H1 (cell line): Measurements from ENCODE around the gene PPIF. TPM values are rescaled to one million over a fixed set of nuclear protein-coding genes. Genes with fewer than 3 reads are reported as not detected.

ENCODE experiments used
- ATF2 ChIP-seq: IDR thresholded peaks from 2 replicates; pipeline ENCODE4 v1.6.1; 2012; ENCODE audit warnings: low read length, inconsistent platforms
- KDM5A ChIP-seq: fragments of 200-600 bp; IDR thresholded peaks from 2 replicates; pipeline ENCODE4 v1.7.1; 2012; ENCODE audit warnings: mild to moderate bottlenecking, low read length, inconsistent platforms, mixed read lengths
- polyA plus RNA-seq, 7 experiments: library from polyadenylated mRNA; depleted of rRNA in 3 of 7; stranded (reverse) in 5 of 7; unstranded in 2 of 7; fragments of >200 nt in 5 of 7; fragments of 200-250 nt in 2 of 7; gene quantifications; 1 replicate in 5 of 7; 2 replicates in 1 of 7; 4 replicates in 1 of 7; pipeline versions ENCODE4 v1.2.1 to v1.2.3, GENCODE V29; 2011 to 2013; ENCODE audit warnings: missing spikeins in 2 of 7, mixed read lengths in 2 of 7
- total RNA-seq: library from RNA; stranded (reverse); fragmentation: NEBNext Ultra II Directional; extraction: Animal tissue kit (Norgen Biotek cat#: 25700); gene quantifications from 2 replicates; pipeline ENCODE4 v1.2.1, GENCODE V29; 2021

Gene PPIF
- total and polyA plus RNA-seq, 2 of the 8 experiments (the other 6 are each of a cell fraction or from before 2014, with no cell fraction given): 70.2 to 77.6 TPM

- TF ChIP-seq KDM5A (no peak), ATF2 (no peak)
These were observed 6.5 kb downstream of the PPIF start (continued) for GRCh38 chr10:79353726-79354125.
